ENCODE data around the gene WDR33. TPM values are rescaled to one million over a fixed set of nuclear protein-coding genes. Genes with fewer than 3 reads are reported as not detected.
"Not testable (repeated sequence)": the region's sequence is repeated elsewhere in the genome, so short reads cannot be mapped to it uniquely, and the experiment has no call there.

The WDR33 gene
- total RNA-seq, 3 donors from 2014 or later: 49.4 to 83.3 (median 50.1) TPM

- intact Hi-C loops (cut with DNase I; ENCODE audit: low total_unique reads): no loop called here
- no peaks in the 10 kb centered on the region for H3K36me3 ChIP-seq
- no peaks in the 10 kb centered on the region for H3K9me3 ChIP-seq
- TF ChIP-seq CTCF (IDR thresholded peaks at IDR 0.05): no peak
- TF ChIP-seq POLR2A (IDR thresholded peaks at IDR 0.05): no peak
- no peak for TF ChIP-seq POLR2AphosphoS5 (IDR thresholded peaks at IDR 0.05)
- peaks cover 0 to 4% of the 10 kb centered on the region in 2 donors for H3K4me1 ChIP-seq
- peak overlapping the region; percentile 97 for H3K27ac ChIP-seq
- no peaks in the 10 kb centered on the region for H3K27me3 ChIP-seq
- peak overlapping the region; percentile 66 to 92 (median 80) for H3K4me3 ChIP-seq
- no peak for DNase-seq (ENCODE audit: low spot score in 2 of 2)
Measured at GRCh38 chr2:127811397-127812321, 688 bp upstream of the WDR33 start.

GRCh38 chr2:127810156-127810618, 784 bp downstream of the WDR33 start:
- H3K27ac ChIP-seq: peak overlapping the region; percentile 97
- H3K27me3 ChIP-seq: no peaks in the 10 kb centered on the region
- no peaks in the 10 kb centered on the region for H3K36me3 ChIP-seq
- intact Hi-C loops (cut with DNase I; ENCODE audit: low total_unique reads): no loop called here
- TF ChIP-seq POLR2A (IDR thresholded peaks at IDR 0.05) (no peak), POLR2AphosphoS5 (IDR thresholded peaks at IDR 0.05) (no peak), CTCF (IDR thresholded peaks at IDR 0.05) (no peak)
- H3K4me3 ChIP-seq: peak overlapping the region; percentile 66 to 92 (median 80)
- H3K4me1 ChIP-seq: peaks cover 0 to 4% of the 10 kb centered on the region in 2 donors
- no peak for DNase-seq (ENCODE audit: low spot score in 2 of 2)
- H3K9me3 ChIP-seq: no peaks in the 10 kb centered on the region

GRCh38 chr2:127807678-127808353, 3.2 kb downstream of the WDR33 start:
- DNase-seq (ENCODE audit: low spot score in 2 of 2): no peak
- TF ChIP-seq POLR2A (IDR thresholded peaks at IDR 0.05) (no peak), POLR2AphosphoS5 (IDR thresholded peaks at IDR 0.05) (no peak), CTCF (IDR thresholded peaks at IDR 0.05) (no peak)
- intact Hi-C loops (cut with DNase I; ENCODE audit: low total_unique reads): no loop called here
- Histone ChIP-seq H3K36me3 (no peaks in the 10 kb centered on the region), H3K4me1 (peaks cover 0 to 4% of the 10 kb centered on the region in 2 donors), H3K4me3 (no peak overlapping the region), H3K27ac (no peak overlapping the region), H3K9me3 (no peaks in the 10 kb centered on the region), H3K27me3 (no peaks in the 10 kb centered on the region)

- H3K9me3 ChIP-seq; H3K27me3 ChIP-seq; intact Hi-C loops (cut with DNase I; ENCODE audit: low total_unique reads); H3K4me3 ChIP-seq; DNase-seq (ENCODE audit: low spot score in 2 of 2); H3K4me1 ChIP-seq; H3K36me3 ChIP-seq; H3K27ac ChIP-seq: not testable (repeated sequence)
Measured at GRCh38 chr2:127806860-127807259, 4.1 kb downstream of the WDR33 start.

- Histone ChIP-seq H3K9me3 (no peaks in the 10 kb centered on the region), H3K36me3 (no peaks in the 10 kb centered on the region), H3K27ac (no peak overlapping the region), H3K4me3 (no peak overlapping the region), H3K27me3 (no peaks in the 10 kb centered on the region), H3K4me1 (peaks cover 0 to 4% of the 10 kb centered on the region in 2 donors)
- TF ChIP-seq POLR2A (IDR thresholded peaks at IDR 0.05) (no peak), CTCF (IDR thresholded peaks at IDR 0.05) (no peak), POLR2AphosphoS5 (IDR thresholded peaks at IDR 0.05) (no peak)
- intact Hi-C loops (cut with DNase I; ENCODE audit: low total_unique reads): no loop called here
- DNase-seq (ENCODE audit: low spot score in 2 of 2): no peak
Measured at GRCh38 chr2:127805491-127805890, 5.5 kb downstream of the WDR33 start.

Measured in breast epithelium (tissue), 4 donors.